Bone marrow (tissue), 2 donors: ENCODE data around the gene TBC1D26.
"Not testable (repeated sequence)": the region's sequence is repeated elsewhere in the genome, so short reads cannot be mapped to it uniquely, and the experiment has no call there.

Experiments
- DNase-seq, 2 donors: peaks; one replicate each; lab custom pipeline; 2025; lab: John Stamatoyannopoulos, UW

The TBC1D26 gene

GRCh38 chr17:15731900-15732299 lies at the start of gene TBC1D26:
TBC1D26 (plus strand) TSS chr17:15732283; CDS start chr17:15735349, 3,066 bp downstream.
- DNase-seq = not testable (repeated sequence)

GRCh38 chr17:15683135-15683534 lies 48.9 kb upstream of the TBC1D26 start:
- DNase-seq = not testable (repeated sequence)

GRCh38 chr17:15683824-15684478 lies 48.1 kb upstream of the TBC1D26 start, which contains the start of gene TRIM16:
TRIM16 (minus strand) TSS chr17:15684311; CDS start chr17:15651609, 32,702 bp downstream.
- DNase-seq = peak; percentile 32 to 39

GRCh38 chr17:15687494-15687893 lies 44.6 kb upstream of the TBC1D26 start:
- not testable (repeated sequence) for DNase-seq

- peak in 1 of 2 donors; percentile 7 for DNase-seq
Measured at GRCh38 chr17:15698967-15699366, 33.1 kb upstream of the TBC1D26 start.

GRCh38 chr17:15699413-15699924 lies 32.6 kb upstream of the TBC1D26 start, which contains the start of gene ZNF286A:
ZNF286A (plus strand) TSS chr17:15699752; CDS start chr17:15700330, 578 bp downstream.
- peak; percentile 83 to 94 for DNase-seq

GRCh38 chr17:15699937-15700336 lies 32.1 kb upstream of the TBC1D26 start:
- not testable (repeated sequence) for DNase-seq

- DNase-seq = not testable (repeated sequence)
Measured at GRCh38 chr17:15704239-15704638, 27.8 kb upstream of the TBC1D26 start.

GRCh38 chr17:15704813-15705212 lies 27.3 kb upstream of the TBC1D26 start:
- DNase-seq = not testable (repeated sequence)

GRCh38 chr17:15708879-15709278 lies 23.2 kb upstream of the TBC1D26 start:
- not testable (repeated sequence) for DNase-seq

- DNase-seq = not testable (repeated sequence)
Measured at GRCh38 chr17:15716601-15717563, 15.2 kb upstream of the TBC1D26 start.

GRCh38 chr17:15730535-15730934 lies 1.5 kb upstream of the TBC1D26 start:
- not testable (repeated sequence) for DNase-seq

GRCh38 chr17:15733174-15733789 lies 1.2 kb downstream of the TBC1D26 start:
- DNase-seq = not testable (repeated sequence)

GRCh38 chr17:15736578-15736977 lies 4.5 kb downstream of the TBC1D26 start:
- DNase-seq = not testable (repeated sequence)

- no peak for DNase-seq
Measured at GRCh38 chr17:15738066-15738465, 6.0 kb downstream of the TBC1D26 start.

- DNase-seq = not testable (repeated sequence)
Measured at GRCh38 chr17:15739259-15739658, 7.2 kb downstream of the TBC1D26 start.

GRCh38 chr17:15740041-15740440 lies 8.0 kb downstream of the TBC1D26 start:
- not testable (repeated sequence) for DNase-seq

GRCh38 chr17:15740570-15741120 lies 8.6 kb downstream of the TBC1D26 start:
- DNase-seq = no peak

- no peak for DNase-seq
Measured at GRCh38 chr17:15741624-15742023, 9.5 kb downstream of the TBC1D26 start.

GRCh38 chr17:15742051-15742795 lies 10.1 kb downstream of the TBC1D26 start:
- DNase-seq = no peak

GRCh38 chr17:15742921-15743320 lies 10.8 kb downstream of the TBC1D26 start:
- no peak for DNase-seq
